HEK293T (cell line): ENCODE results near the gene DRAM2.

ENCODE experiments used
- ELF4 ChIP-seq: fragments of 450-650 bp; IDR thresholded peaks from 2 replicates; pipeline ENCODE4 v1.6.1; 2017; ENCODE audit warnings: antibody characterized with exemption
- FOXK2 ChIP-seq: fragments of 450-650 bp; IDR thresholded peaks from 2 replicates; pipeline ENCODE4 v1.6.1; 2016; ENCODE audit warnings: mild to moderate bottlenecking
- NFRKB ChIP-seq: fragments of 450-650 bp; IDR thresholded peaks from 2 replicates; pipeline ENCODE4 v1.6.1; 2016; ENCODE audit warnings: mild to moderate bottlenecking, moderate library complexity
- PKNOX1 ChIP-seq: fragments of 450-650 bp; IDR thresholded peaks from 2 replicates; pipeline ENCODE4 v1.6.1; 2016
- SP1 ChIP-seq: fragments of 450-650 bp; IDR thresholded peaks from 2 replicates; pipeline ENCODE4 v1.6.1; 2017
- SUZ12 ChIP-seq: fragments of 450-650 bp; IDR thresholded peaks from 2 replicates; pipeline ENCODE4 v1.6.1; 2016; ENCODE audit warnings: mild to moderate bottlenecking
- TARDBP ChIP-seq: fragments of 450-650 bp; IDR thresholded peaks from 2 replicates; pipeline ENCODE4 v1.6.1; 2016

GRCh38 chr1:111148376-111148881 is 8.5 kb upstream of the DRAM2 start:
- TF ChIP-seq PKNOX1 = no peak
- no peak for TF ChIP-seq SP1
- TF ChIP-seq FOXK2 = no peak
- TF ChIP-seq SUZ12 = no peak
- TF ChIP-seq NFRKB = no peak
- TF ChIP-seq ELF4 = no peak
- TF ChIP-seq TARDBP = no peak
